Lower leg skin (tissue), 3 donors: ENCODE data around the gene SYNGR3.

Experiments
- POLR2A ChIP-seq, 2 donors: fragments of 450-650 bp; IDR thresholded peaks; one replicate each; pipeline ENCODE4 v1.6.1; 2016 to 2017; ENCODE audit warnings: antibody characterized with exemption in 2 of 2, mild to moderate bottlenecking in 1 of 2, moderate library complexity in 1 of 2
- TF ChIP-seq, protein P1 (sequence below), 3 donors: fragments of 450-650 bp; IDR thresholded peaks; one replicate each; pipeline ENCODE4 v1.5.1; 2016; ENCODE audit warnings: antibody characterized with exemption in 3 of 3, mild to moderate bottlenecking in 3 of 3, moderate library complexity in 2 of 3

DNA sequence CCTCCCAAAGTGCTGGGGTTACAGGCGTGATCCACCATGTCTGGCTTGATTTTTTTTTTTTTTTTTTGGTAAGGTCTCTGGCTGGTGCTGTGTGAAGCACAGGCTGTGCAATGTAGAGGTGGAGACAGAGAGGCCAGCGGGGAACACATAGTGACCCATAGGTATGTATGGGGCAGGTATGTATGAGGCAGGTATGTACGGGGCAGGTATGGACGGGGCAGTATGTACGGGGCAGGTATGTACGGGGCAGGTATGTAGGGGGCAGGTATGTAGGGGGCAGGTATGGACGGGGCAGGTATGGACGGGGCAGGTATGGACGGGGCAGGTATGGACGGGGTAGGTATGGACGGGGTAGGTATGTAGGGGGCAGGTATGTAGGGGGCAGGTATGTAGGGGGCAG lies 40.3 kb upstream of the SYNGR3 start:
- TF ChIP-seq, protein P1, sequence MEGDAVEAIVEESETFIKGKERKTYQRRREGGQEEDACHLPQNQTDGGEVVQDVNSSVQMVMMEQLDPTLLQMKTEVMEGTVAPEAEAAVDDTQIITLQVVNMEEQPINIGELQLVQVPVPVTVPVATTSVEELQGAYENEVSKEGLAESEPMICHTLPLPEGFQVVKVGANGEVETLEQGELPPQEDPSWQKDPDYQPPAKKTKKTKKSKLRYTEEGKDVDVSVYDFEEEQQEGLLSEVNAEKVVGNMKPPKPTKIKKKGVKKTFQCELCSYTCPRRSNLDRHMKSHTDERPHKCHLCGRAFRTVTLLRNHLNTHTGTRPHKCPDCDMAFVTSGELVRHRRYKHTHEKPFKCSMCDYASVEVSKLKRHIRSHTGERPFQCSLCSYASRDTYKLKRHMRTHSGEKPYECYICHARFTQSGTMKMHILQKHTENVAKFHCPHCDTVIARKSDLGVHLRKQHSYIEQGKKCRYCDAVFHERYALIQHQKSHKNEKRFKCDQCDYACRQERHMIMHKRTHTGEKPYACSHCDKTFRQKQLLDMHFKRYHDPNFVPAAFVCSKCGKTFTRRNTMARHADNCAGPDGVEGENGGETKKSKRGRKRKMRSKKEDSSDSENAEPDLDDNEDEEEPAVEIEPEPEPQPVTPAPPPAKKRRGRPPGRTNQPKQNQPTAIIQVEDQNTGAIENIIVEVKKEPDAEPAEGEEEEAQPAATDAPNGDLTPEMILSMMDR (IDR thresholded peaks at IDR 0.05): no peak
- no peak for TF ChIP-seq POLR2A (IDR thresholded peaks at IDR 0.05)
